Ovary (tissue), 3 donors: ENCODE data around the gene SNX7.

ENCODE experiments used
- EP300 ChIP-seq: sonication (generic); formaldehyde crosslinking; IDR thresholded peaks from one replicate; pipeline ENCODE4 v1.6.1; 2017; ENCODE audit warnings: antibody characterized with exemption
- TF ChIP-seq, protein P1 (sequence below), 3 donors: fragments of 450-650 bp in 2 of 3; fragments of 200-600 bp in 1 of 3; IDR thresholded peaks; one replicate each; pipeline versions ENCODE4 v1.5.1 to v1.8.0; 2016 to 2022; ENCODE audit warnings: antibody characterized with exemption in 3 of 3, mild to moderate bottlenecking in 1 of 3
- donor health status: DM: no; HTN: no; CAD: no.

DNA sequence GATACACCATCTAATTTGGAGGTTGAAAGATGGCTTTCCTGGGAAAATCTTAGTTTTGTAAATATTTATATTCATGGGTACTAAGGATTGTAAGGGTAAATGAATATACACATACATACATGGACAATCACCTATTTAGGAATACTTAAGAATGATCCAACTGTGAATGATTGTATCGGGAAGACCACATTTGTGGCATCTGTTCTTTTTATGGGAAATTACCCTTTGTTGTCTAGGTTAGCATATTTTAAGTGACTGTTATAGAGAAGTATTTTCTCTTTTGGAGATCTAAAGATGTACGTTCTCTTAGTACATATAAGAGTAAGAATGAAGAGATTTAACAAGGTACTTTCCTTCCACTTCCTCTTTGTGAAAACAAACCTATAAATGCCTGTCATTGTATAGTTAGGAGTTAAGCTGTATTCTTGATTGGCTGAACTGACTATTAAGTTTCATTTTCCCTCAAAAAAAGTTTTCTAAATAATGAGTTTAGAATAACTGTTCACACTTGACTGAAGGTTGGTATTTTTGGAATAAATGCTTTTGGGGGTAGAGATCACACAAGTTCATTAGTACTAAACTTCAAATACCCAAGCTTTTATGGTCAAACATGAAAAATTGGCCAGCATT lies 26.7 kb downstream of the SNX7 start:
- TF ChIP-seq, protein P1, sequence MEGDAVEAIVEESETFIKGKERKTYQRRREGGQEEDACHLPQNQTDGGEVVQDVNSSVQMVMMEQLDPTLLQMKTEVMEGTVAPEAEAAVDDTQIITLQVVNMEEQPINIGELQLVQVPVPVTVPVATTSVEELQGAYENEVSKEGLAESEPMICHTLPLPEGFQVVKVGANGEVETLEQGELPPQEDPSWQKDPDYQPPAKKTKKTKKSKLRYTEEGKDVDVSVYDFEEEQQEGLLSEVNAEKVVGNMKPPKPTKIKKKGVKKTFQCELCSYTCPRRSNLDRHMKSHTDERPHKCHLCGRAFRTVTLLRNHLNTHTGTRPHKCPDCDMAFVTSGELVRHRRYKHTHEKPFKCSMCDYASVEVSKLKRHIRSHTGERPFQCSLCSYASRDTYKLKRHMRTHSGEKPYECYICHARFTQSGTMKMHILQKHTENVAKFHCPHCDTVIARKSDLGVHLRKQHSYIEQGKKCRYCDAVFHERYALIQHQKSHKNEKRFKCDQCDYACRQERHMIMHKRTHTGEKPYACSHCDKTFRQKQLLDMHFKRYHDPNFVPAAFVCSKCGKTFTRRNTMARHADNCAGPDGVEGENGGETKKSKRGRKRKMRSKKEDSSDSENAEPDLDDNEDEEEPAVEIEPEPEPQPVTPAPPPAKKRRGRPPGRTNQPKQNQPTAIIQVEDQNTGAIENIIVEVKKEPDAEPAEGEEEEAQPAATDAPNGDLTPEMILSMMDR (IDR thresholded peaks at IDR 0.05), result no peak
- no peak for TF ChIP-seq EP300
